GM19372 (cell line): Measurements from ENCODE around the gene ABCB11.
A peak's percentile ranks its signal among the peaks of the same experiment; 100 is the strongest.

Experiments
- ATAC-seq: cut with Tn5 transposase; IDR thresholded peaks from one replicate; pipeline ENCODE4 v1.9.1; 2021; ENCODE audit warnings: mild to moderate bottlenecking, low read depth, moderate library complexity; ENCODE audit not compliant: unreplicated experiment

ABCB11 gene

GRCh38 chr2:168981651-168982050, 49.5 kb downstream of the ABCB11 start:
- no peak for ATAC-seq

- ATAC-seq: no peak
These were observed 52.7 kb downstream of the ABCB11 start for GRCh38 chr2:168978461-168978861.

GRCh38 chr2:168977608-168978007, 53.5 kb downstream of the ABCB11 start:
- no peak for ATAC-seq

- ATAC-seq: no peak
These were observed 55.0 kb downstream of the ABCB11 start for GRCh38 chr2:168976034-168976654.

- ATAC-seq: no peak
These were observed 56.7 kb downstream of the ABCB11 start for GRCh38 chr2:168974428-168974827.

GRCh38 chr2:168971261-168971660, 59.9 kb downstream of the ABCB11 start:
- ATAC-seq: no peak

- no peak for ATAC-seq
These were observed 60.4 kb downstream of the ABCB11 start for GRCh38 chr2:168970711-168971233.

GRCh38 chr2:168969865-168970264, 61.3 kb downstream of the ABCB11 start:
- ATAC-seq: no peak

- ATAC-seq: no peak
These were observed 62.8 kb downstream of the ABCB11 start for GRCh38 chr2:168968342-168968741.

- no peak for ATAC-seq
These were observed 66.8 kb downstream of the ABCB11 start for GRCh38 chr2:168964251-168964807.

- no peak for ATAC-seq
These were observed 68.5 kb downstream of the ABCB11 start for GRCh38 chr2:168962636-168963035.

- peak; percentile 96 for ATAC-seq
These were observed 69.5 kb downstream of the ABCB11 start for GRCh38 chr2:168961450-168962229.

GRCh38 chr2:168956392-168956791, 74.7 kb downstream of the ABCB11 start:
- ATAC-seq: no peak

- ATAC-seq: no peak
These were observed 75.8 kb downstream of the ABCB11 start for GRCh38 chr2:168955321-168955720.

- ATAC-seq: no peak
These were observed 76.9 kb downstream of the ABCB11 start for GRCh38 chr2:168954256-168954655.

- no peak for ATAC-seq
These were observed 78.7 kb downstream of the ABCB11 start for GRCh38 chr2:168952424-168952823.

GRCh38 chr2:168951871-168952270, 79.3 kb downstream of the ABCB11 start:
- no peak for ATAC-seq

GRCh38 chr2:168949324-168949723, 81.8 kb downstream of the ABCB11 start:
- ATAC-seq: no peak

- no peak for ATAC-seq
These were observed 82.4 kb downstream of the ABCB11 start for GRCh38 chr2:168948621-168949212.

GRCh38 chr2:168945508-168945907, 85.6 kb downstream of the ABCB11 start:
- ATAC-seq: no peak

GRCh38 chr2:168944065-168944464, 87.1 kb downstream of the ABCB11 start:
- no peak for ATAC-seq
